GM21825 (cell line): Measurements from ENCODE around the gene CACNA1S.

Experiments
- ATAC-seq: cut with Tn5 transposase; IDR thresholded peaks from one replicate; pipeline ENCODE4 v1.9.1; 2021; ENCODE audit warnings: mild to moderate bottlenecking, moderate library complexity; ENCODE audit not compliant: unreplicated experiment

CACNA1S gene

GRCh38 chr1:201140235-201140940 lies 28.2 kb upstream of the CACNA1S start:
- no peak for ATAC-seq

GRCh38 chr1:201139756-201140155 lies 27.5 kb upstream of the CACNA1S start:
- no peak for ATAC-seq

GRCh38 chr1:201139306-201139705 lies 27.1 kb upstream of the CACNA1S start:
- no peak for ATAC-seq

- ATAC-seq: no peak
These were observed 26.1 kb upstream of the CACNA1S start for GRCh38 chr1:201138311-201138840.

- no peak for ATAC-seq
These were observed 25.5 kb upstream of the CACNA1S start for GRCh38 chr1:201137579-201138310.

- ATAC-seq: no peak
These were observed 24.8 kb upstream of the CACNA1S start for GRCh38 chr1:201137024-201137392.

- ATAC-seq: no peak
These were observed 24.3 kb upstream of the CACNA1S start for GRCh38 chr1:201136355-201137023.

GRCh38 chr1:201134405-201134804 lies 22.2 kb upstream of the CACNA1S start:
- ATAC-seq: no peak

- no peak for ATAC-seq
These were observed 19.2 kb upstream of the CACNA1S start for GRCh38 chr1:201131398-201131797.

- no peak for ATAC-seq
These were observed 16.7 kb upstream of the CACNA1S start for GRCh38 chr1:201128962-201129361.

- no peak for ATAC-seq
These were observed 16.2 kb upstream of the CACNA1S start for GRCh38 chr1:201128476-201128875.

- ATAC-seq: no peak
These were observed 15.7 kb upstream of the CACNA1S start for GRCh38 chr1:201127755-201128455.

GRCh38 chr1:201126832-201127754 lies 14.9 kb upstream of the CACNA1S start, which contains the start of gene ASCL5:
ASCL5 (minus strand) TSS chr1:201127184; CDS start chr1:201115372, 11,812 bp downstream.
- no peak for ATAC-seq

- no peak for ATAC-seq
These were observed 14.2 kb upstream of the CACNA1S start for GRCh38 chr1:201126463-201126831.

GRCh38 chr1:201125800-201126199 lies 13.6 kb upstream of the CACNA1S start:
- no peak for ATAC-seq

- no peak for ATAC-seq
These were observed 12.8 kb upstream of the CACNA1S start for GRCh38 chr1:201125019-201125418.

GRCh38 chr1:201123866-201124265 lies 11.6 kb upstream of the CACNA1S start:
- ATAC-seq: no peak

GRCh38 chr1:201122321-201122957 lies 10.2 kb upstream of the CACNA1S start:
- ATAC-seq: no peak
